AG04450 (cell line): ENCODE measurements around the gene PRKAG1. TPM values are rescaled to one million over a fixed set of nuclear protein-coding genes. Genes with fewer than 3 reads are reported as not detected.

ENCODE experiments used
- CTCF ChIA-PET: fragments of 300-600, 350-600 bp; formaldehyde crosslinking; extraction: SDS; loops from one replicate; lab custom pipeline; 2022; ENCODE audit warnings: antibody characterized with exemption, inconsistent platforms; lab: Charles Lee
- POLR2A ChIA-PET: fragments of 350-600 bp; formaldehyde crosslinking; extraction: SDS; loops from one replicate; lab custom pipeline; 2021; ENCODE audit warnings: antibody characterized with exemption, inconsistent platforms; lab: Yijun Ruan, JAX
- DNase-seq: peaks from one replicate; pipeline ENCODE4 v3.0.0-alpha.2; 2011; ENCODE audit warnings: low read depth, low spot score
- H3K27ac ChIP-seq: one replicate; pipeline ENCODE4 v1.5.1; 2012; ENCODE audit warnings: low read depth, low read length, control low read depth
- H3K27me3 ChIP-seq: one replicate; pipeline ENCODE4 v1.6.0; 2012; ENCODE audit warnings: low read length; ENCODE audit not compliant: control insufficient read depth, insufficient read depth
- H3K4me3 ChIP-seq: 2 replicates; pipeline ENCODE4 v1.5.1; 2011; ENCODE audit warnings: mild to moderate bottlenecking, low read depth, low read length, control low read depth
- H3K9me3 ChIP-seq: 2 replicates; pipeline ENCODE4 v1.5.1; 2012; ENCODE audit warnings: low read length; ENCODE audit not compliant: control insufficient read depth, insufficient read depth
- CTCF ChIP-seq: IDR thresholded peaks from 2 replicates; pipeline ENCODE4 v1.5.1; 2011; ENCODE audit warnings: low read depth, low read length, control low read depth, inconsistent platforms
- polyA plus RNA-seq: library from polyadenylated mRNA; depleted of rRNA; stranded (reverse); fragments of >200 nt; gene quantifications from 2 replicates; pipeline ENCODE4 v1.2.3, GENCODE V29; 2011

Gene PRKAG1
- polyA plus RNA-seq, 1 experiment = 130 TPM

GRCh38 chr12:49041036-49041880, 22.7 kb upstream of the PRKAG1 start:
- CTCF ChIA-PET = interaction anchor here (0.6 kb wide), 1 partner anchor 86 kb away, joined by 5 read pairs; no protein-coding TSS in a partner anchor

GRCh38 chr12:49040364-49040855, 21.8 kb upstream of the PRKAG1 start:
- ChIA-PET CTCF (interaction anchor here (0.6 to 1.4 kb wide), 2 partner anchors 48 to 87 kb away, joined by 3 to 5 read pairs; no protein-coding TSS in a partner anchor), POLR2A (interaction anchor here (0.5 kb wide), 1 partner anchor 1091 kb away, joined by 6 read pairs; no protein-coding TSS in a partner anchor)
- no peak for DNase-seq
- TF ChIP-seq CTCF = no peak
- no peaks in the 10 kb centered on the region for H3K9me3 ChIP-seq
- no peaks in the 10 kb centered on the region for H3K27me3 ChIP-seq
- no peak overlapping the region for H3K4me3 ChIP-seq
- H3K27ac ChIP-seq = no peak overlapping the region

More at GRCh38 chr12:49041036-49041880, 22.7 kb upstream of the PRKAG1 start:
- no peak for TF ChIP-seq CTCF
- Histone ChIP-seq H3K4me3 (no peak overlapping the region), H3K27ac (no peak overlapping the region), H3K27me3 (no peaks in the 10 kb centered on the region), H3K9me3 (no peaks in the 10 kb centered on the region)
- no peak for DNase-seq
- POLR2A ChIA-PET = interaction anchor here (0.9 kb wide), 1 partner anchor 14 kb away, joined by 4 read pairs; no protein-coding TSS in a partner anchor

- DNase-seq = no peak
- H3K9me3 ChIP-seq = no peaks in the 10 kb centered on the region
- no peak for TF ChIP-seq CTCF
- no peak overlapping the region for H3K4me3 ChIP-seq
- H3K27ac ChIP-seq = no peak overlapping the region
- no peaks in the 10 kb centered on the region for H3K27me3 ChIP-seq
- CTCF ChIA-PET = interaction anchor here (1.4 kb wide), 1 partner anchor 48 kb away, joined by 3 read pairs; no protein-coding TSS in a partner anchor
- POLR2A ChIA-PET = interaction anchor here (0.5 kb wide), 1 partner anchor 1091 kb away, joined by 6 read pairs; no protein-coding TSS in a partner anchor
Observed at GRCh38 chr12:49039421-49040363, 21.1 kb upstream of the PRKAG1 start.

- no peak overlapping the region for H3K4me3 ChIP-seq
- TF ChIP-seq CTCF = no peak
- no peak overlapping the region for H3K27ac ChIP-seq
- ChIA-PET POLR2A (interaction anchor here (0.6 kb wide), 1 partner anchor 366 kb away, joined by 3 read pairs; no protein-coding TSS in a partner anchor), CTCF (no interaction called here)
- no peak for DNase-seq
- H3K9me3 ChIP-seq = no peaks in the 10 kb centered on the region
- H3K27me3 ChIP-seq = no peaks in the 10 kb centered on the region
Observed at GRCh38 chr12:49038291-49038955, 19.8 kb upstream of the PRKAG1 start.
